KMS-11 (cell line): Measurements from ENCODE around the gene TRAM2.

Experiments
- H2AFZ ChIP-seq: fragments of 200-600 bp; sonication (generic); 2 replicates; pipeline ENCODE4 v1.6.1; 2016; ENCODE audit warnings: antibody characterized with exemption, mixed run types, low read depth
- H3K27ac ChIP-seq: fragments of 200-600 bp; sonication (generic); 2 replicates; pipeline ENCODE4 v1.6.1; 2016; ENCODE audit warnings: mild to moderate bottlenecking, mixed run types
- H3K27me3 ChIP-seq: fragments of 200-600 bp; sonication (generic); 2 replicates; pipeline ENCODE4 v1.6.1; 2017; ENCODE audit warnings: mild to moderate bottlenecking, low read depth, mixed run types, moderate library complexity; ENCODE audit not compliant: insufficient read depth
- H3K36me3 ChIP-seq: fragments of 200-600 bp; sonication (generic); 2 replicates; pipeline ENCODE4 v1.6.1; 2017; ENCODE audit warnings: mild to moderate bottlenecking, mixed run types; ENCODE audit not compliant: insufficient read depth
- H3K4me1 ChIP-seq: fragments of 200-600 bp; sonication (generic); 2 replicates; pipeline ENCODE4 v1.6.1; 2016; ENCODE audit warnings: mild to moderate bottlenecking, low read depth, mixed run types; ENCODE audit not compliant: poor library complexity, severe bottlenecking
- H3K4me2 ChIP-seq: fragments of 200-600 bp; sonication (generic); 2 replicates; pipeline ENCODE4 v1.7.0; 2016; ENCODE audit warnings: mild to moderate bottlenecking, mixed run types
- H3K4me3 ChIP-seq: fragments of 200-600 bp; sonication (generic); IDR thresholded peaks from 2 replicates; pipeline ENCODE4 v1.6.1; 2017; ENCODE audit warnings: low read depth, low read length, mixed read lengths; ENCODE audit not compliant: insufficient read depth
- H3K79me2 ChIP-seq: fragments of 200-600 bp; sonication (generic); 2 replicates; pipeline ENCODE4 v1.6.1; 2016; ENCODE audit warnings: low read depth, mixed run types; ENCODE audit not compliant: insufficient read depth
- H3K9ac ChIP-seq: fragments of 200-600 bp; sonication (generic); 2 replicates; pipeline ENCODE4 v1.6.1; 2016; ENCODE audit warnings: mild to moderate bottlenecking, mixed run types
- H4K20me1 ChIP-seq: fragments of 200-600 bp; sonication (generic); 2 replicates; pipeline ENCODE4 v1.6.1; 2016; ENCODE audit warnings: mild to moderate bottlenecking, mixed run types; ENCODE audit not compliant: insufficient read depth
- CTCF ChIP-seq: fragments of 200-600 bp; sonication (generic); conservative IDR thresholded peaks from 2 replicates; pipeline ENCODE4 v1.6.1; 2017; ENCODE audit warnings: low read depth, mild to moderate bottlenecking, antibody characterized with exemption, low read length, moderate library complexity, mixed read lengths

Gene TRAM2

GRCh38 chr6:52512199-52512598 is 64.7 kb downstream of the TRAM2 start:
- H3K27me3 ChIP-seq = no peaks in the 10 kb centered on the region
- no peak overlapping the region for H3K4me2 ChIP-seq
- H3K27ac ChIP-seq = no peak overlapping the region
- no peak overlapping the region for H3K4me3 ChIP-seq
- peaks cover 31% of the 10 kb centered on the region for H3K79me2 ChIP-seq
- H3K9ac ChIP-seq = no peak overlapping the region
- no peak overlapping the region for H2AFZ ChIP-seq
- peaks cover 32% of the 10 kb centered on the region for H3K36me3 ChIP-seq
- H3K4me1 ChIP-seq = peaks cover 86% of the 10 kb centered on the region
- TF ChIP-seq CTCF = no peak
- no peaks in the 10 kb centered on the region for H4K20me1 ChIP-seq

DNA sequence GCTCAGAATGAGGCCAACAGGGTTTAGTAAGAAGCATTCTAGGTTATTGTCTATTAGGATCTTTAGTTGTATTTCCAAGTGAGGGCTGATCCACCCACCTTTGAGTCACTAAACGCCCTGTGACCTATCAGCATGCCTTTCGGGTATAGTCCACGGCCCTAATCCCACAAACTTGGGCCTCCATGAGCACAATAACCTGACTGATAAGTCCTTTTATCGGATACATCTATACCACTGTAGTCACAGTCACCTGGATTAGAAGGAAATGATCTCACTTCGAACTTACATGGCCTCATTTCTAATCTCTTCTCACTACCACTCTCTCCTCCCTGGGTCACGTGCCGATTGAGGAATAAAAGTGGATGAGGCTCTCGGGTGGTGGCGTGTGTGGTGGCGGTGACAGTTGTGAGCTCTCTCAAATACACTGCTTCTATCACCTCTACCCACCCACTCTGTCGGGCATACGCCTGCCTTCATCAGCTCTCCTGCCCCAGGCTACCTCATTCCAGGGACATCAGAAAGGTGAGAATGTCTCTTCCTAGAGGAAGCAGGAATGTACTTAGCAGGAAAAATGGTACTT is 65.2 kb downstream of the TRAM2 start:
- Histone ChIP-seq H4K20me1 (no peaks in the 10 kb centered on the region), H2AFZ (no peak overlapping the region), H3K4me2 (no peak overlapping the region), H3K36me3 (peaks cover 27% of the 10 kb centered on the region), H3K9ac (no peak overlapping the region), H3K27me3 (no peaks in the 10 kb centered on the region), H3K79me2 (peaks cover 26% of the 10 kb centered on the region; the same call in 1 of the 2 replicates), H3K27ac (no peak overlapping the region), H3K4me3 (no peak overlapping the region), H3K4me1 (peaks cover 84% of the 10 kb centered on the region)
- TF ChIP-seq CTCF = no peak

- Histone ChIP-seq H3K36me3 (peaks cover 27% of the 10 kb centered on the region), H4K20me1 (no peaks in the 10 kb centered on the region), H3K4me1 (peaks cover 84% of the 10 kb centered on the region), H2AFZ (no peak overlapping the region), H3K9ac (no peak overlapping the region), H3K79me2 (peaks cover 21% of the 10 kb centered on the region; the same call in 1 of the 2 replicates), H3K27me3 (no peaks in the 10 kb centered on the region), H3K27ac (no peak overlapping the region), H3K4me2 (no peak overlapping the region), H3K4me3 (no peak overlapping the region)
- no peak for TF ChIP-seq CTCF
These were observed 65.7 kb downstream of the TRAM2 start for GRCh38 chr6:52511163-52511562.

- Histone ChIP-seq H3K27ac (no peak overlapping the region), H3K36me3 (peaks cover 27% of the 10 kb centered on the region), H2AFZ (no peak overlapping the region), H3K9ac (no peak overlapping the region), H3K4me3 (no peak overlapping the region), H3K4me2 (no peak overlapping the region), H3K79me2 (peaks cover 17% of the 10 kb centered on the region; the same call in 1 of the 2 replicates), H3K4me1 (peaks cover 84% of the 10 kb centered on the region), H4K20me1 (no peaks in the 10 kb centered on the region), H3K27me3 (no peaks in the 10 kb centered on the region)
- TF ChIP-seq CTCF = no peak
These were observed 66.7 kb downstream of the TRAM2 start for GRCh38 chr6:52510213-52510562.
